Hepatocyte (in vitro differentiated cells): ENCODE measurements around the gene TTLL12.

ENCODE experiments used
- EZH2 ChIP-seq: fragments of 200-600 bp; sonication (generic); IDR thresholded peaks from 2 replicates; pipeline ENCODE4 v1.6.1; 2016; ENCODE audit warnings: antibody characterized with exemption, mild to moderate bottlenecking, borderline replicate concordance
- EZH2phosphoT487 ChIP-seq: fragments of 200-600 bp; sonication (generic); IDR thresholded peaks from one replicate; pipeline ENCODE4 v1.6.1; 2018; ENCODE audit warnings: antibody characterized with exemption, mild to moderate bottlenecking, low read depth, moderate library complexity; ENCODE audit not compliant: unreplicated experiment, severe bottlenecking

DNA sequence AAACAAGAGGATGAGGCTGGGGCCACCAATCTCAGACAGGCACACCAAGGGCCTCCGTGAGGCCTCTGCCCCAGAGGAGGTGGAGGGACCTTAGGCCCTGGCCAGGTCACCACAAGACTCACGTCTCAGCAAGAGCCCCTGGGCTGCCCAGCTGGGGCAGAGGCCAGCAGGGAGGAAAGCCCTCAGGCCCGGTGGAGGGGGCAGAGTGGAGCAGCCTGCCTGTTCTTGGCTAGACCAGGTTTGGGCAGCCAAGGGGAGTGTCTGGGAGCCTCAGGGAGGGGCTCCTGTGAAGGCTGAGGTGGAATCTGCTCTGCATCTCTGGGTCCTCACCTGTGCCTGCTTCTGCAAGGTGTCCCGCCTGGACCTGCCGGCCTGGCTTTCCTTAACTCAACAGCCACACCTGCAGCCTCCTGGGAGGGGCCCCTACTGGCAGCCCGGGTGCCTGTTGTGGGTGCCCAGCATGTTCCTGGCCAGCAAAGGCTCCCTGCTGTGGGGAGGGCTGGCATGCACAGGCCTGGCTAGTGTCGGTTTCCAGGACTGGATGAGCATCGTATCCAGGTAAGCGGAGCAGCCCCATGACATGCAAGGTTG is 11.9 kb downstream of the TTLL12 start:
- TF ChIP-seq EZH2 (no peak), EZH2phosphoT487 (no peak)
